PC-3 (cell line): ENCODE results near the gene LASP1NB.

ENCODE experiments used
- ATAC-seq: fragments of 200-7000 bp; cut with Tn5 transposase; 2 replicates; pipeline ENCODE4 v1.9.1; 2020; ENCODE audit warnings: mild to moderate bottlenecking, moderate library complexity
- BruUV-seq: library from RNA; stranded (reverse); fragments of 400-500 nt; replicated peaks from 2 replicates; lab custom pipeline; 2021; lab: Mats Ljungman, UMichigan
- CTCF ChIA-PET: fragments of 300-600 bp; sonication (Branson Sonifier 250); formaldehyde crosslinking; loops from one replicate; lab custom pipeline; 2022; ENCODE audit warnings: antibody characterized with exemption; lab: Charles Lee
- POLR2A ChIA-PET: fragments of 300-600 bp; sonication (Branson Sonifier 250); formaldehyde crosslinking; loops from one replicate; lab custom pipeline; 2022; ENCODE audit warnings: antibody characterized with exemption; ENCODE audit not compliant: unreplicated experiment; lab: Charles Lee
- DNase-seq: peaks from one replicate; pipeline ENCODE4 v3.0.0-alpha.2; 2015
- H2AFZ ChIP-seq: fragments of 300-600 bp; sonication (generic); 2 replicates; pipeline ENCODE4 v1.6.0; 2016; ENCODE audit warnings: antibody characterized with exemption, low read length
- H3F3A ChIP-seq: fragments of 300-600 bp; sonication (generic); one replicate; pipeline ENCODE4 v1.6.0; 2017; ENCODE audit warnings: antibody characterized with exemption, low read length, control low read depth, mild to moderate bottlenecking; ENCODE audit not compliant: unreplicated experiment
- H3K27ac ChIP-seq: fragments of 300-600 bp; sonication (generic); 2 replicates; pipeline ENCODE4 v1.5.1; 2016; ENCODE audit warnings: mild to moderate bottlenecking, low read length
- H3K27me3 ChIP-seq: fragments of 300-600 bp; sonication (generic); 2 replicates; pipeline ENCODE4 v1.6.1; 2016; ENCODE audit warnings: low read length, mixed read lengths
- H3K36me3 ChIP-seq: fragments of 300-600 bp; sonication (generic); 2 replicates; pipeline ENCODE4 v1.6.1; 2016; ENCODE audit warnings: low read depth, mixed run types, low read length, mixed read lengths
- H3K4me1 ChIP-seq: fragments of 300-600 bp; sonication (generic); 2 replicates; pipeline ENCODE4 v1.5.1; 2016; ENCODE audit warnings: low read length; ENCODE audit not compliant: insufficient read depth
- H3K4me2 ChIP-seq: fragments of 300-600 bp; sonication (generic); 2 replicates; pipeline ENCODE4 v1.6.0; 2016; ENCODE audit warnings: low read length
- H3K4me3 ChIP-seq: fragments of 300-600 bp; sonication (generic); 2 replicates; pipeline ENCODE4 v1.5.1; 2016; ENCODE audit warnings: mild to moderate bottlenecking, low read length, mixed read lengths
- H3K79me2 ChIP-seq: fragments of 300-600 bp; sonication (generic); 2 replicates; pipeline ENCODE4 v1.6.1; 2017; ENCODE audit warnings: low read length, mixed read lengths
- H3K9ac ChIP-seq: fragments of 300-600 bp; sonication (generic); 2 replicates; pipeline ENCODE4 v1.6.0; 2016; ENCODE audit warnings: mild to moderate bottlenecking, low read length
- H3K9me2 ChIP-seq: fragments of 300-600 bp; sonication (generic); replicated peaks from 2 replicates; pipeline ENCODE4 v1.6.1; 2016; ENCODE audit warnings: mixed run types, low read length, mixed read lengths
- H3K9me3 ChIP-seq: fragments of 300-600 bp; sonication (generic); 2 replicates; pipeline ENCODE4 v1.6.1; 2016; ENCODE audit warnings: low read length, mixed read lengths
- H4K20me1 ChIP-seq: fragments of 300-600 bp; sonication (generic); 2 replicates; pipeline ENCODE4 v1.6.1; 2016; ENCODE audit warnings: low read length, mixed read lengths
- EZH2 ChIP-seq: fragments of 300-600 bp; sonication (generic); IDR thresholded peaks from one replicate; pipeline ENCODE4 v1.6.1; 2017; ENCODE audit warnings: antibody characterized with exemption, mild to moderate bottlenecking, low read length; ENCODE audit not compliant: unreplicated experiment
- EZH2phosphoT487 ChIP-seq: fragments of 300-600 bp; sonication (generic); IDR thresholded peaks from 2 replicates; pipeline ENCODE4 v1.6.1; 2018; ENCODE audit warnings: mild to moderate bottlenecking, antibody characterized with exemption, low read length, borderline replicate concordance
- intact Hi-C: fragments of 100-400 bp; cut with micrococcal nuclease; formaldehyde crosslinking; loops from 2 replicates; pipeline ENCODE4 v1.9.0; 2023
- TF ChIP-seq, protein P1 (sequence below): fragments of 300-600 bp; sonication (generic); conservative IDR thresholded peaks from 2 replicates; pipeline ENCODE4 v1.5.1; 2017; ENCODE audit warnings: antibody characterized with exemption, low read depth, mild to moderate bottlenecking, low read length

The LASP1NB gene

GRCh38 chr17:38920374-38921291, 4.8 kb upstream of the LASP1NB start:
- POLR2A ChIA-PET = no interaction called here
- Histone ChIP-seq H3K9me2 (no peaks in the 10 kb centered on the region), H3K4me3 (no peak overlapping the region), H3K27ac (no peak overlapping the region), H3K4me1 (no peaks in the 10 kb centered on the region), H2AFZ (no peak overlapping the region), H3K36me3 (no peaks in the 10 kb centered on the region; the same call in 1 of the 2 replicates), H3K27me3 (no peaks in the 10 kb centered on the region), H3K4me2 (no peak overlapping the region), H3K9ac (no peak overlapping the region), H3K9me3 (no peaks in the 10 kb centered on the region), H3F3A (no peaks in the 10 kb centered on the region), H4K20me1 (no peaks in the 10 kb centered on the region), H3K79me2 (no peaks in the 10 kb centered on the region)
- DNase-seq (no peak), ATAC-seq (no peak)
- no peak for TF ChIP-seq EZH2phosphoT487
- no peak for TF ChIP-seq EZH2
- TF ChIP-seq, protein P1, sequence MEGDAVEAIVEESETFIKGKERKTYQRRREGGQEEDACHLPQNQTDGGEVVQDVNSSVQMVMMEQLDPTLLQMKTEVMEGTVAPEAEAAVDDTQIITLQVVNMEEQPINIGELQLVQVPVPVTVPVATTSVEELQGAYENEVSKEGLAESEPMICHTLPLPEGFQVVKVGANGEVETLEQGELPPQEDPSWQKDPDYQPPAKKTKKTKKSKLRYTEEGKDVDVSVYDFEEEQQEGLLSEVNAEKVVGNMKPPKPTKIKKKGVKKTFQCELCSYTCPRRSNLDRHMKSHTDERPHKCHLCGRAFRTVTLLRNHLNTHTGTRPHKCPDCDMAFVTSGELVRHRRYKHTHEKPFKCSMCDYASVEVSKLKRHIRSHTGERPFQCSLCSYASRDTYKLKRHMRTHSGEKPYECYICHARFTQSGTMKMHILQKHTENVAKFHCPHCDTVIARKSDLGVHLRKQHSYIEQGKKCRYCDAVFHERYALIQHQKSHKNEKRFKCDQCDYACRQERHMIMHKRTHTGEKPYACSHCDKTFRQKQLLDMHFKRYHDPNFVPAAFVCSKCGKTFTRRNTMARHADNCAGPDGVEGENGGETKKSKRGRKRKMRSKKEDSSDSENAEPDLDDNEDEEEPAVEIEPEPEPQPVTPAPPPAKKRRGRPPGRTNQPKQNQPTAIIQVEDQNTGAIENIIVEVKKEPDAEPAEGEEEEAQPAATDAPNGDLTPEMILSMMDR = no peak
- no TSS peak for BruUV-seq
- CTCF ChIA-PET = no interaction called here
- intact Hi-C loops = no loop called here

GRCh38 chr17:38921756-38922411, 3.5 kb upstream of the LASP1NB start:
- POLR2A ChIA-PET = no interaction called here
- no peak for DNase-seq

More at GRCh38 chr17:38921756-38922411, 3.5 kb upstream of the LASP1NB start:
- no peak overlapping the region for H3K4me3 ChIP-seq
- H3K9me3 ChIP-seq = no peaks in the 10 kb centered on the region
- H3K36me3 ChIP-seq = no peaks in the 10 kb centered on the region; the same call in 1 of the 2 replicates
- H4K20me1 ChIP-seq = no peaks in the 10 kb centered on the region
- H3K27me3 ChIP-seq = no peaks in the 10 kb centered on the region
- no peaks in the 10 kb centered on the region for H3K79me2 ChIP-seq
- no peaks in the 10 kb centered on the region for H3K9me2 ChIP-seq
- H3K4me1 ChIP-seq = no peaks in the 10 kb centered on the region
- H3K27ac ChIP-seq = no peak overlapping the region
- CTCF ChIA-PET = interaction anchor here (0.6 kb wide), 2 partner anchors 430 to 1668 kb away, joined by 5 to 13 read pairs; no protein-coding TSS in a partner anchor
- H2AFZ ChIP-seq = no peak overlapping the region
- no peak overlapping the region for H3K4me2 ChIP-seq
- H3F3A ChIP-seq = no peaks in the 10 kb centered on the region
- BruUV-seq = no TSS peak
- intact Hi-C loops = no loop called here
- TF ChIP-seq EZH2 (no peak), EZH2phosphoT487 (no peak)
- TF ChIP-seq, protein P1 = no peak
- H3K9ac ChIP-seq = no peak overlapping the region
- no peak for ATAC-seq
